ENCODE measurements around the gene HCFC1.

GRCh38 chrX:153935326-153935851, 36.2 kb downstream of the HCFC1 start:
- TF ChIP-seq POLR2A (IDR thresholded peaks at IDR 0.05): no peak
- TF ChIP-seq, protein P1, sequence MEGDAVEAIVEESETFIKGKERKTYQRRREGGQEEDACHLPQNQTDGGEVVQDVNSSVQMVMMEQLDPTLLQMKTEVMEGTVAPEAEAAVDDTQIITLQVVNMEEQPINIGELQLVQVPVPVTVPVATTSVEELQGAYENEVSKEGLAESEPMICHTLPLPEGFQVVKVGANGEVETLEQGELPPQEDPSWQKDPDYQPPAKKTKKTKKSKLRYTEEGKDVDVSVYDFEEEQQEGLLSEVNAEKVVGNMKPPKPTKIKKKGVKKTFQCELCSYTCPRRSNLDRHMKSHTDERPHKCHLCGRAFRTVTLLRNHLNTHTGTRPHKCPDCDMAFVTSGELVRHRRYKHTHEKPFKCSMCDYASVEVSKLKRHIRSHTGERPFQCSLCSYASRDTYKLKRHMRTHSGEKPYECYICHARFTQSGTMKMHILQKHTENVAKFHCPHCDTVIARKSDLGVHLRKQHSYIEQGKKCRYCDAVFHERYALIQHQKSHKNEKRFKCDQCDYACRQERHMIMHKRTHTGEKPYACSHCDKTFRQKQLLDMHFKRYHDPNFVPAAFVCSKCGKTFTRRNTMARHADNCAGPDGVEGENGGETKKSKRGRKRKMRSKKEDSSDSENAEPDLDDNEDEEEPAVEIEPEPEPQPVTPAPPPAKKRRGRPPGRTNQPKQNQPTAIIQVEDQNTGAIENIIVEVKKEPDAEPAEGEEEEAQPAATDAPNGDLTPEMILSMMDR (IDR thresholded peaks at IDR 0.05): no peak

All from lower leg skin (tissue), 3 donors.